Measurements from ENCODE around the gene OTOS.
A peak's percentile ranks its signal among the peaks of the same experiment; 100 is the strongest.

The OTOS gene

DNA sequence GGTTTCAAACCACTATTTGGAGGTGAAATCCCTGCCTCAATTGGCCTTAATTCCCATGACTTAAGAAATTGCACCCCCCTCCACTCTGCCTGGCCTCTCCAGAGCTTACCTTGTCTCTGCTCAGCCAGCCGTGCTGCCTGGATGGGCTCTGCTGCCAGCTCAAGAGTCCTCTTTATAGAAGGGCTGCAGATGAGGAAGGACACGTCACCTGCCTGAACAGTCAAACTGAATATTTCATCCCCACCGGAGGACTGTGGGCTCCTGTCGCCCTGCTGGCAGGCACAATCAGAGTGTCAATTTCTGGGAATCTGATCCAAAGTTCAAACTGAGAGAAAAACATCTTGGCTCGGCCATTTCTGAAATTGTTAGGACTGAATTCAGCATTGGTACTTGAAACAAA, at the start of gene OTOS:
Gene OTOS, minus strand, starts transcription at position 148 of the 400 bp plus-strand sequence. CDS start 332 bp downstream, outside the sequence.
- peak; percentile 16 for DNase-seq

GRCh38 chr2:240189686-240190085, 49.2 kb upstream of the OTOS start:
- no peak for DNase-seq

DNA sequence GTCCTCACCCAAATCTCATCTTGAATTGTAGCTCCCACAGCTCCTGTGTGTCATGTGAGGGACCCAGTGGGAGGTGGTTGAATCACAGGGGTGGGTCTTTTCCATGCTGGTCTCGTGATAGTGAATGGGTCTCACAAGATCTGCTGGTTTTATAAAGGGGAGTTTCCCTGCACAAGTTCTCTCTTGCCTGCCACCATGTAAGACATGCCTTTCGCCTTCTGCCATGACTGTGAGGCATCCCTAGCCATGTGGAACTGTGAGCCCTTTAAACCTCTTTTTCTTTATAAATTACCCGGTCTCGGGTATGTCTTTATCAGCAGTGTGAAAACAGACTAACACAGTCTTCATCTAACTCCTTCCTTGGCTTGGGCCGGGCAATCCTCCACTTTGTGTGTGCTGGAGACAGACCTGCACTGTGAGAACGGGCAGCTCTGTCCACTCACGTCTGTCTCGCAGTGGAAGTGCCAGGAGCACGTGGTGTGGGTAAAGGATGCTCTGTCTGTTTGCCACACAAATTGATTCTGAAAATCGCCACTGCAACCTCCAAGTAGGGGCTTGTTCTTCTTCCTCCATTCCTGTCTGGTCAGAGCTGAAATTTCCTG, 47.6 kb upstream of the OTOS start:
- DNase-seq = no peak

DNA sequence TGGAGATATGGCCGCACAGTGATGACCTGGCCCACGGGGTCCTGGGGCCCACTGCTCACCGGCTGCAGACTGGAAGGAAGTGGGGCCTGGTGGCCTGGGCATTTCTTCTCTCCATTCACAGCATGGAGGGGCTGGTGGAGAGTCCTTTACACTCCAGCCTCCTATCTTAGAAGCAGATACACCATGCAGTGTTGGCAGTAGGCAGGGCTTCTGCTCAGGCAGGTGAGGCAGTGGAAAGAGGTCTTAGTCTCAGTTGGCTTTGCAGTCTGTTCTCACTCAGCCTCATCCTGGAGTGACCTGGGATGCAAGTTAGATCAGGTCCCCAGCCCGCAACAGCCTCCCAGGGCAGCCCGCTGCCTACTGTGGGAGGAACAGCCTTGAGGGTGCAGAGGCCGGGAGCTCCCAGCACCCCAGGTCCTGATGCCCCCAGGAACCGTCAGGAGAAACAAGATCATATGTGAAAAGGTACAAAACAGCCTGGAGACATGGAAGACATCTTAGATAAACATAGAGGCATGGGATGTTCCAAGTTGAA, 45.8 kb upstream of the OTOS start:
- DNase-seq = no peak

GRCh38 chr2:240184656-240185055, 44.2 kb upstream of the OTOS start:
- no peak for DNase-seq

DNA sequence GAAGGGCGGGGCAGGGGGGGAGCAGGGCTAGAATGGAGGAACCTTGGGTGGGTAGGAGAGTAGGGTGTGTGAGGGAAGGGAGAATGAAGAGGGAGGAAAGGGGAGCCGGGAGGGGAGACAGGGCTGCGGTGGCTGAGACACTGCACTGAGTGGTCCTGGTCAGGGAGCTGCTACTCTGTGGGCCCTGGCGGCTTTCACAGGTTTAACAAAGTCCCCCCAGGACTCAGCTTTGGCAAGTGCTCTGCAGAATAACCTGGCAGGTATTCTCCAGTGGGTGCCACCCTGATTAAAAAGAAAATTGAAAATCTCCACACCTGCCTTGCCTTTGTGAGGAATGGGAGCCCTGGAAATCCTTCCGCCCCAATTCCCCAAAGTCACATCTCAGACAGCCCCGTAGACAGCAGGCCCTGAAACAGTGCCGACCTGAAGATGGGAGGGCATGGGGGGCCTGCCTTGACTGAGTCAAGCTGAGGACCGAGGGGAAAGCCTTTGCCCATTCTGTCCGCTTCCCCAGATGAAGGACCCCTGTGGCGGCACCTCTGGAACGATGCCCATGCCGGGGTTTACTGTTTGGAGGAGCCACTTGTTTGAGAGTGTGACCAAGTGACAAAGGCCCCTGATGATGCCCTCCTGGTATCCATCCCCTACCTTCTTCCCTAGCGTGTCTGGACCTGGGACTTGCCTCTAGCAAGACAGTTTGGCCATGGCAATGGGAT, 43.6 kb upstream of the OTOS start:
- no peak for DNase-seq

GRCh38 chr2:240183006-240183874, 42.8 kb upstream of the OTOS start:
- no peak for DNase-seq

DNA sequence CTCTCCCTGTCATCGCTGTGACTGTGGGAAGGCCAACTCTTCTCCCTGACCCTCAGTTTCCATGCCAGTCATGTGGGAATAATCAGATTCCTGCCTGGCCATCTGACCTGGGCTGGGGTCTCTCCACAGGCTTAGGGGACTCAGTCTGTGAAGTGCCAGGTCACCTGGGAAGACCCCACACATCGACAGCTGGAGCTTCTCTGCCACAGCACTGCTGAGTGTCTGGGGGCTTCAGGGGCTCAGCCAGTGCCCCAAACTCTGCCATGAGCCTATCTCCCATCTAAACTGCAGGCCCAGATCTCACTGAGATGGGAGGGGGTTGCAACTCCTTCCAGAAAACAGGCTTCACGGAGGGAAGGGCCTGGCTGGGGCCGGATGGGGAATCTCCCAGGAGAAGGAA, 42.0 kb upstream of the OTOS start:
- DNase-seq = no peak

GRCh38 chr2:240182001-240182400, 41.5 kb upstream of the OTOS start:
- DNase-seq = no peak

DNA sequence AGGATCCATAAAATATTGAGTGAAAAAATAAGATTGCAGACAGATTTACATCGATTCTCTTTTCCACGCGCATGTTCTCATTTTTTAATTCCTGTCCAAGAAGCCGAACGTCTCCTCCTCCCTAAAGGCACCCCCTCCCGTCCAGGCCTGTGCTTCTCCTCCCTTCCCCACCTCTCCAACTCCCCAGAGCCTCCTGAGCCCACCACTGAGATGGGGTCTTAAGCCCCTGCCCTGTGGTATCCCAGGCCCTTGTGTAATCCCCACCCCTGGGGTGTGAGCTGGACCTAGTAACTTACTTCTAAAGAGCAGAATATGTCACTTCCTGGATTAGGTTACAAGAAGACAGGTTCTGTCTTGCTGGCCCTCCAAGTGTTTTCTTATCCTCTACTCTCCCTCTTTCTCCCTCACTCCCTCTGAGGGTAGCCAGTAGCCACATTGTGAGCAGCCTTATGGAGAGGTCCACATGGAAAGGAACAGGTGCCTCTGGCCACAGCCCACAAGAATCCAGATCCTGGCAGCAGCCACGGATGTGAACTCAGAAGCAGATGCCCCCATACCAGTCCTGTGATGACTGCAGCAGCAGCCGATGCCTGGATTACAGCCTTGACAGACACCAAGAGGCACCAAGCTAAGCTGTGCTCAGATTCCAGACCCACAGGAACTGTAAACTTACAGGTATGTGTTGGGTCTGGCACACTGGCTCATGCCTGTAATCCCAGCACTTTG, 39.6 kb upstream of the OTOS start:
- no peak for DNase-seq

- no peak for DNase-seq
Observed at GRCh38 chr2:240179186-240179815, 38.8 kb upstream of the OTOS start.

DNA sequence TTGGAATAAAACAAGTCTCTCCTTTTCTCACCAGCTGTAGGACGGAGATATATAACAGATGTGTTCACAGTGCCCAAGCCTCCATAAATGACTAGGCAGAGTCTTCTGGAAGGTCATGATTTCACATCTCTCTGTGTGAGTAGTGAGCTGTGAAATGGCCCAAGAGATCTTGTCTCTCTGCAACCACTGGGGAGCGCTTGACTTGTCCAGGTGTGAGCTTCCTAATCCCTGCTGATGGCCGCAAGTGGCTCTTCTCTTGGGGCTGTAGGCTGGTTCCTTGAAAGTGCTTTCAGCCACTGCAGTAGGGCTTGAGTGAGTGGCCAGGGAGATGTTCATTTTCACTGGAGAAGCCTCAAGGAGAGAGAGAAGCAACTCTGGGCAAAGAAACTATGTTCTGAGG, 38.1 kb upstream of the OTOS start:
- no peak for DNase-seq

DNA sequence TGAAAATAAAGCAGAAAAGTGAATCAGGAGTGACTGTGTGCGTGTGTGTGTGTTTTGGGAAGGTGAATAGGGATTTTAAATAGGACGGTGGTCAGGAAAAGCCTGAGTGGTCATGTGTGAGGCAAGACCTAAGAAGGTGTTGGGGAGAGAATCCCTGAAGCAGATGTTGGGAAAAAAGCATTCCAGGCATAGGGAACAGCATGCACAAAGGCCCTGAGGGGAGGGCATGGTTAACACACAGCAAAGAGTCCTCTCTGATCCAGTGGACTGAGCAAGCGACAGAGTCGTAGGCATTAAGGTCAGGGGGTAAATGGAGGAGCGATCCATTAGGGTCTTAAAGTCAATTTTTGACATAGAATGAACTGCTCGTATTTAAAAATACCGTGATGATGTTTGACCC, 34.0 kb upstream of the OTOS start:
- DNase-seq = no peak

GRCh38 chr2:240172071-240172895, 31.8 kb upstream of the OTOS start:
- DNase-seq = no peak

DNA sequence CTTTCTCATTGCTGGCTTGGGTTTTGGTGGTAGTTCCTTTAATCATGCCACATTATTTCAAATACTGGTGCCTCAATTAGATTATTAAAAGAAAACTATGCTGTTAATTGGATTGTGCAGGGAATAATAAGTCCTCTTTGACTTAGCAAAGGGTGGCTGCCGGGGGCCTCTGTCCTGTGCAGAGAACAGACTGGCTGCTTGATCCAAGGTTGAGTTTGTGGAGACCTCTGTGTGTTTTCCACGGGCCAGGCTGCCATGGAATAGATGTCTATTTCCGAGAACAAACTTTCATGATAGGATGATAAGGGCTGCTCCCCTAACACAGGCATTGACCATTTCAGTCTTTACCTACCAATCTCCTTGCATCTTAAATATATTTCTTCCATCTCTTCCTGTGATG, 30.4 kb upstream of the OTOS start:
- DNase-seq = no peak

GRCh38 chr2:240170354-240170735, 29.9 kb upstream of the OTOS start:
- no peak for DNase-seq

GRCh38 chr2:240169486-240170353, 29.3 kb upstream of the OTOS start:
- DNase-seq = no peak

- DNase-seq = no peak
Observed at GRCh38 chr2:240168546-240169361, 28.3 kb upstream of the OTOS start.

GRCh38 chr2:240168041-240168440, 27.6 kb upstream of the OTOS start:
- no peak for DNase-seq

GRCh38 chr2:240167588-240167880, 27.1 kb upstream of the OTOS start:
- DNase-seq = no peak
